Gastrocnemius medialis (tissue), 4 donors: ENCODE results near the gene CYS1. TPM values are rescaled to one million over a fixed set of nuclear protein-coding genes. Genes with fewer than 3 reads are reported as not detected.

ENCODE experiments used
- ATAC-seq, 2 donors: fragments of 150-250 bp; one replicate each; pipeline ENCODE4 v1.9.1; 2016
- DNase-seq, 2 donors: peaks; one replicate each; pipeline ENCODE4 v3.0.0-alpha.2; 2019
- H3K27ac ChIP-seq, 4 donors: fragments of 200-600 bp; sonication (generic); 1 replicate in 1 of 4; 2 replicates in 3 of 4; pipeline ENCODE4 v1.5.1; 2016 to 2018; ENCODE audit warnings: mild to moderate bottlenecking in 2 of 4, moderate library complexity in 1 of 4
- H3K27me3 ChIP-seq, 3 donors: fragments of 200-600 bp; sonication (generic) in 2 of 3; 1 replicate in 1 of 3; 2 replicates in 2 of 3; pipeline versions ENCODE4 v1.5.1 to v1.6.0; 2016 to 2019; ENCODE audit warnings: mild to moderate bottlenecking in 1 of 3, moderate library complexity in 1 of 3
- H3K36me3 ChIP-seq, 2 donors: fragments of 200-600 bp; sonication (generic) in 1 of 2; one replicate each; pipeline ENCODE4 v1.5.1; 2017 to 2018
- H3K4me1 ChIP-seq, 2 donors: fragments of 200-600 bp; sonication (generic) in 1 of 2; one replicate each; pipeline ENCODE4 v1.5.1; 2016 to 2017; ENCODE audit warnings: mild to moderate bottlenecking in 2 of 2
- H3K4me3 ChIP-seq, 4 donors: fragments of 200-600 bp; sonication (generic) in 3 of 4; 1 replicate in 1 of 4; 2 replicates in 3 of 4; pipeline ENCODE4 v1.5.1; 2016 to 2019; ENCODE audit warnings: mild to moderate bottlenecking in 2 of 4
- H3K9me3 ChIP-seq, 3 donors: fragments of 200-600 bp; sonication (generic) in 2 of 3; 1 replicate in 1 of 3; 2 replicates in 2 of 3; pipeline ENCODE4 v1.5.1; 2016 to 2019
- POLR2A ChIP-seq, 2 donors: fragments of 450-650 bp; IDR thresholded peaks; one replicate each; pipeline ENCODE4 v1.6.1; 2017; ENCODE audit warnings: antibody characterized with exemption in 2 of 2, mild to moderate bottlenecking in 2 of 2, moderate library complexity in 2 of 2
- in situ Hi-C, 4 donors: fragments of 200-750 bp; cut with MboI; loops; one replicate each; pipeline versions ENCODE4 v1.15.0 to v1.8.0; 2017; ENCODE audit warnings: low sequenced_read_pairs in 4 of 4
- intact Hi-C: fragments of 100-400 bp; cut with DNase I; formaldehyde crosslinking; loops from one replicate; pipeline ENCODE4 v1.15.1; 2023; ENCODE audit warnings: low total_unique reads
- total RNA-seq, 4 donors: library from RNA; depleted of rRNA; stranded (reverse); fragments of >200 nt; gene quantifications; one replicate each; pipeline versions ENCODE4 v1.1.0 to v1.2.3, GENCODE V29; 2016
- TF ChIP-seq, protein P1 (sequence below), 5 experiments: fragments of 450-650 bp in 3 of 5; fragments of 200-600 bp in 2 of 5; sonication (generic) in 2 of 5; IDR thresholded peaks in 4 of 5; conservative IDR thresholded peaks in 1 of 5; 1 replicate in 4 of 5; 2 replicates in 1 of 5; pipeline ENCODE4 v1.5.1; 2016 to 2019; ENCODE audit warnings: antibody characterized with exemption in 5 of 5, mild to moderate bottlenecking in 3 of 5, moderate library complexity in 3 of 5

The CYS1 gene
- total RNA-seq, 4 donors from 2014 or later, result 0.10 to 0.42 (median 0.18) TPM; not detected in 1

GRCh38 chr2:10080536-10081304 is 509 bp upstream of the CYS1 start:
- DNase-seq (no peak), ATAC-seq (no peak)
- no peaks in the 10 kb centered on the region for H3K9me3 ChIP-seq
- H3K4me3 ChIP-seq, result peak overlapping the region in 2 of 4 donors; percentile 17 to 20
- peaks cover 4 to 9% of the 10 kb centered on the region in 2 donors for H3K4me1 ChIP-seq
- intact Hi-C loops (no loop called here), in situ Hi-C loops (no loop called here)
- no peaks in the 10 kb centered on the region for H3K36me3 ChIP-seq
- H3K27ac ChIP-seq, result no peak overlapping the region
- H3K27me3 ChIP-seq, result peaks cover 50 to 65% (median 61%) of the 10 kb centered on the region in 3 donors
- no peak for TF ChIP-seq POLR2A (IDR thresholded peaks at IDR 0.05)
- TF ChIP-seq, protein P1, sequence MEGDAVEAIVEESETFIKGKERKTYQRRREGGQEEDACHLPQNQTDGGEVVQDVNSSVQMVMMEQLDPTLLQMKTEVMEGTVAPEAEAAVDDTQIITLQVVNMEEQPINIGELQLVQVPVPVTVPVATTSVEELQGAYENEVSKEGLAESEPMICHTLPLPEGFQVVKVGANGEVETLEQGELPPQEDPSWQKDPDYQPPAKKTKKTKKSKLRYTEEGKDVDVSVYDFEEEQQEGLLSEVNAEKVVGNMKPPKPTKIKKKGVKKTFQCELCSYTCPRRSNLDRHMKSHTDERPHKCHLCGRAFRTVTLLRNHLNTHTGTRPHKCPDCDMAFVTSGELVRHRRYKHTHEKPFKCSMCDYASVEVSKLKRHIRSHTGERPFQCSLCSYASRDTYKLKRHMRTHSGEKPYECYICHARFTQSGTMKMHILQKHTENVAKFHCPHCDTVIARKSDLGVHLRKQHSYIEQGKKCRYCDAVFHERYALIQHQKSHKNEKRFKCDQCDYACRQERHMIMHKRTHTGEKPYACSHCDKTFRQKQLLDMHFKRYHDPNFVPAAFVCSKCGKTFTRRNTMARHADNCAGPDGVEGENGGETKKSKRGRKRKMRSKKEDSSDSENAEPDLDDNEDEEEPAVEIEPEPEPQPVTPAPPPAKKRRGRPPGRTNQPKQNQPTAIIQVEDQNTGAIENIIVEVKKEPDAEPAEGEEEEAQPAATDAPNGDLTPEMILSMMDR (IDR thresholded peaks at IDR 0.05 in 4 of 5, conservative IDR thresholded peaks at IDR 0.05 in 1 of 5), result no peak

GRCh38 chr2:10079266-10079869 is 843 bp downstream of the CYS1 start:
- Histone ChIP-seq H3K27ac (peak overlapping the region in 1 of 4 donors; percentile 19), H3K36me3 (no peaks in the 10 kb centered on the region), H3K27me3 (peaks cover 50 to 65% (median 60%) of the 10 kb centered on the region in 3 donors), H3K9me3 (no peaks in the 10 kb centered on the region), H3K4me1 (peaks cover 4 to 9% of the 10 kb centered on the region in 2 donors), H3K4me3 (peak overlapping the region; percentile 17 to 57 (median 48))
- ATAC-seq (peak; percentile 52 to 55), DNase-seq (no peak)
- intact Hi-C loops, result no loop called here
- in situ Hi-C loops, result no loop called here
- TF ChIP-seq, protein P1 (IDR thresholded peaks at IDR 0.05 in 4 of 5, conservative IDR thresholded peaks at IDR 0.05 in 1 of 5), result no peak
- TF ChIP-seq POLR2A (IDR thresholded peaks at IDR 0.05), result no peak

- peak overlapping the region; percentile 17 to 57 (median 48) for H3K4me3 ChIP-seq
- H3K27me3 ChIP-seq, result peaks cover 50 to 63% (median 54%) of the 10 kb centered on the region in 3 donors
- in situ Hi-C loops (no loop called here), intact Hi-C loops (no loop called here)
- H3K4me1 ChIP-seq, result peaks cover 4 to 9% of the 10 kb centered on the region in 2 donors
- H3K27ac ChIP-seq, result no peak overlapping the region
- no peaks in the 10 kb centered on the region for H3K9me3 ChIP-seq
- TF ChIP-seq POLR2A (IDR thresholded peaks at IDR 0.05), result no peak
- TF ChIP-seq, protein P1 (IDR thresholded peaks at IDR 0.05 in 4 of 5, conservative IDR thresholded peaks at IDR 0.05 in 1 of 5), result no peak
- ATAC-seq (no peak), DNase-seq (no peak)
- H3K36me3 ChIP-seq, result no peaks in the 10 kb centered on the region
These were observed 1.4 kb downstream of the CYS1 start for GRCh38 chr2:10078704-10079265.

- in situ Hi-C loops, result no loop called here
- Histone ChIP-seq H3K4me3 (no peak overlapping the region), H3K27ac (no peak overlapping the region), H3K36me3 (no peaks in the 10 kb centered on the region), H3K9me3 (no peaks in the 10 kb centered on the region), H3K4me1 (peaks cover 4 to 9% of the 10 kb centered on the region in 2 donors), H3K27me3 (peaks cover 48 to 58% (median 53%) of the 10 kb centered on the region in 3 donors)
- ATAC-seq (no peak), DNase-seq (no peak)
- intact Hi-C loops, result no loop called here
- TF ChIP-seq, protein P1 (IDR thresholded peaks at IDR 0.05 in 4 of 5, conservative IDR thresholded peaks at IDR 0.05 in 1 of 5), result no peak
- no peak for TF ChIP-seq POLR2A (IDR thresholded peaks at IDR 0.05)
These were observed 2.2 kb downstream of the CYS1 start for GRCh38 chr2:10078001-10078400.
